ENCODE measurements around the gene STX18. TPM values are rescaled to one million over a fixed set of nuclear protein-coding genes. Genes with fewer than 3 reads are reported as not detected.
"Not testable (repeated sequence)": the region's sequence is repeated elsewhere in the genome, so short reads cannot be mapped to it uniquely, and the experiment has no call there.

The STX18 gene
- total RNA-seq, 1 donor from 2014 or later: 22.4 TPM

- peak; percentile 33 for DNase-seq (ENCODE audit: low spot score)
These were observed 14.1 kb upstream of the STX18 start for GRCh38 chr4:4555916-4556315.

- DNase-seq (ENCODE audit: low spot score): no peak
These were observed 12.4 kb upstream of the STX18 start for GRCh38 chr4:4554234-4554633.

GRCh38 chr4:4552042-4552441 is 10.2 kb upstream of the STX18 start:
- DNase-seq (ENCODE audit: low spot score): not testable (repeated sequence)

- DNase-seq (ENCODE audit: low spot score): not testable (repeated sequence)
These were observed 8.3 kb upstream of the STX18 start for GRCh38 chr4:4550161-4550560.

GRCh38 chr4:4549534-4549933 is 7.7 kb upstream of the STX18 start:
- DNase-seq (ENCODE audit: low spot score): no peak

- DNase-seq (ENCODE audit: low spot score): no peak
These were observed 1.1 kb upstream of the STX18 start for GRCh38 chr4:4542774-4543485.

GRCh38 chr4:4541040-4541631 is 712 bp downstream of the STX18 start:
- DNase-seq (ENCODE audit: low spot score): peak; percentile 21

- DNase-seq (ENCODE audit: low spot score): no peak
These were observed 2.4 kb downstream of the STX18 start for GRCh38 chr4:4539481-4539880.

GRCh38 chr4:4535590-4535989 is 6.3 kb downstream of the STX18 start:
- no peak for DNase-seq (ENCODE audit: low spot score)

- DNase-seq (ENCODE audit: low spot score): no peak
These were observed 7.2 kb downstream of the STX18 start for GRCh38 chr4:4534515-4535145.

GRCh38 chr4:4533461-4534169 is 8.2 kb downstream of the STX18 start:
- no peak for DNase-seq (ENCODE audit: low spot score)

GRCh38 chr4:4532371-4533154 is 9.3 kb downstream of the STX18 start:
- DNase-seq (ENCODE audit: low spot score): no peak

GRCh38 chr4:4529392-4529791 is 12.5 kb downstream of the STX18 start:
- DNase-seq (ENCODE audit: low spot score): no peak

GRCh38 chr4:4526401-4526800 is 15.4 kb downstream of the STX18 start:
- no peak for DNase-seq (ENCODE audit: low spot score)

- DNase-seq (ENCODE audit: low spot score): no peak
These were observed 17.5 kb downstream of the STX18 start for GRCh38 chr4:4524364-4524763.

GRCh38 chr4:4521731-4522130 is 20.1 kb downstream of the STX18 start:
- no peak for DNase-seq (ENCODE audit: low spot score)

- peak; percentile 85 for DNase-seq (ENCODE audit: low spot score)
These were observed 20.7 kb downstream of the STX18 start for GRCh38 chr4:4521136-4521535.

- no peak for DNase-seq (ENCODE audit: low spot score)
These were observed 22.5 kb downstream of the STX18 start for GRCh38 chr4:4519297-4519894.

- DNase-seq (ENCODE audit: low spot score): no peak
These were observed 23.1 kb downstream of the STX18 start for GRCh38 chr4:4518747-4519146.

GRCh38 chr4:4514786-4515185 is 27.1 kb downstream of the STX18 start:
- no peak for DNase-seq (ENCODE audit: low spot score)

GRCh38 chr4:4512282-4512681 is 29.6 kb downstream of the STX18 start:
- no peak for DNase-seq (ENCODE audit: low spot score)

Measured in umbilical cord (tissue), 2 donors.